ENCODE data around the gene TACR1.

DNA sequence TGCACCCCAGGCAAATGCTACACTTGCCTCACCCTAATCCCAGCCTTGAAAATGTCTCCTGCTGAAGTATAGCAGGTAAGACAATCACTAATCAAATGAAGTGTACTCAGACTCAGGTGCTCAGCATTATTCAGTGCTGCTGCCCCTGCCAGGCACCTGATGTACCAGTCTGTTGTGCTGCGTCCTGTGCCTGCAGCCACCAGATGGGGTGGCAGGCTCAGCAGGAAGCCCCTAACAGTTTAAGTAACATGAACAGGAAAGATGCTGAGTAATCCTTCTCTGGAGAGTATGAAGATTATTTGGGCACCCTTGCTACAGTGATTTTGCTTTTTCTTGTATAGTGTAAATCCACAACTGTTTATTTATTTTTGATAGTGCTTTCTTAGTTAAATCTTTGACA, 69.1 kb downstream of the TACR1 start:
- TF ChIP-seq, protein P1, sequence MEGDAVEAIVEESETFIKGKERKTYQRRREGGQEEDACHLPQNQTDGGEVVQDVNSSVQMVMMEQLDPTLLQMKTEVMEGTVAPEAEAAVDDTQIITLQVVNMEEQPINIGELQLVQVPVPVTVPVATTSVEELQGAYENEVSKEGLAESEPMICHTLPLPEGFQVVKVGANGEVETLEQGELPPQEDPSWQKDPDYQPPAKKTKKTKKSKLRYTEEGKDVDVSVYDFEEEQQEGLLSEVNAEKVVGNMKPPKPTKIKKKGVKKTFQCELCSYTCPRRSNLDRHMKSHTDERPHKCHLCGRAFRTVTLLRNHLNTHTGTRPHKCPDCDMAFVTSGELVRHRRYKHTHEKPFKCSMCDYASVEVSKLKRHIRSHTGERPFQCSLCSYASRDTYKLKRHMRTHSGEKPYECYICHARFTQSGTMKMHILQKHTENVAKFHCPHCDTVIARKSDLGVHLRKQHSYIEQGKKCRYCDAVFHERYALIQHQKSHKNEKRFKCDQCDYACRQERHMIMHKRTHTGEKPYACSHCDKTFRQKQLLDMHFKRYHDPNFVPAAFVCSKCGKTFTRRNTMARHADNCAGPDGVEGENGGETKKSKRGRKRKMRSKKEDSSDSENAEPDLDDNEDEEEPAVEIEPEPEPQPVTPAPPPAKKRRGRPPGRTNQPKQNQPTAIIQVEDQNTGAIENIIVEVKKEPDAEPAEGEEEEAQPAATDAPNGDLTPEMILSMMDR (conservative IDR thresholded peaks at IDR 0.05), result peak; percentile 42
- no peak for TF ChIP-seq EZH2 (IDR thresholded peaks at IDR 0.05; ENCODE audit: low read depth)
